ENCODE measurements around the gene CFAP77. TPM values are rescaled to one million over a fixed set of nuclear protein-coding genes. Genes with fewer than 3 reads are reported as not detected.
A peak's percentile ranks its signal among the peaks of the same experiment; 100 is the strongest.

Gene CFAP77
- total RNA-seq, 3 donors from 2014 or later: not detected

DNA sequence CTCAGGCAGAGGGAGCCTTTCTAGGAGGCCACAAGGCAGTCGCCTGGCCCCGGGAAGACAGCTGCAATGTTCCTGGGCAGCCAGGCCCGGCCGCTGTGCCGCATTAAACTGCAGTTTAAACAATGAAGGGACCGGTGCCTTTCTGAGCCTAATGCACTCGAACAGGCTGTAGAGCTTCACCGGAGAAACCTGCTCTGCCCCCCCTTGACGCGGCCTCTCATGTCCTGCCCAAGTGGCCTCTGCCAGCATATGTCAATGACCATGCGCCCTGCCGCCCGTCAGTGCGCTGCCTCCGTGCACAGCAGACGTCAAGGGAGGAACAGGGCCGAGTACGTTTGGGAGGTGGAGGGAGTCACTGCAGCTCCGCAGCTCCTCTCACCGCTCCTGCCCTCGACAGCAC, 133.9 kb downstream of the CFAP77 start:
- Histone ChIP-seq H3K4me1 (no peaks in the 10 kb centered on the region), H3K36me3 (no peaks in the 10 kb centered on the region), H3K27me3 (peaks cover 0 to 3% of the 10 kb centered on the region in 2 donors), H3K27ac (no peak overlapping the region), H3K9me3 (no peaks in the 10 kb centered on the region), H3K4me3 (no peak overlapping the region)
- intact Hi-C loops (cut with DNase I; ENCODE audit: low total_unique reads): no loop called here
- DNase-seq (ENCODE audit: low spot score in 2 of 2): no peak
- TF ChIP-seq POLR2A (IDR thresholded peaks at IDR 0.05): no peak
- no peak for TF ChIP-seq POLR2AphosphoS5 (IDR thresholded peaks at IDR 0.05)
- TF ChIP-seq, protein P1, sequence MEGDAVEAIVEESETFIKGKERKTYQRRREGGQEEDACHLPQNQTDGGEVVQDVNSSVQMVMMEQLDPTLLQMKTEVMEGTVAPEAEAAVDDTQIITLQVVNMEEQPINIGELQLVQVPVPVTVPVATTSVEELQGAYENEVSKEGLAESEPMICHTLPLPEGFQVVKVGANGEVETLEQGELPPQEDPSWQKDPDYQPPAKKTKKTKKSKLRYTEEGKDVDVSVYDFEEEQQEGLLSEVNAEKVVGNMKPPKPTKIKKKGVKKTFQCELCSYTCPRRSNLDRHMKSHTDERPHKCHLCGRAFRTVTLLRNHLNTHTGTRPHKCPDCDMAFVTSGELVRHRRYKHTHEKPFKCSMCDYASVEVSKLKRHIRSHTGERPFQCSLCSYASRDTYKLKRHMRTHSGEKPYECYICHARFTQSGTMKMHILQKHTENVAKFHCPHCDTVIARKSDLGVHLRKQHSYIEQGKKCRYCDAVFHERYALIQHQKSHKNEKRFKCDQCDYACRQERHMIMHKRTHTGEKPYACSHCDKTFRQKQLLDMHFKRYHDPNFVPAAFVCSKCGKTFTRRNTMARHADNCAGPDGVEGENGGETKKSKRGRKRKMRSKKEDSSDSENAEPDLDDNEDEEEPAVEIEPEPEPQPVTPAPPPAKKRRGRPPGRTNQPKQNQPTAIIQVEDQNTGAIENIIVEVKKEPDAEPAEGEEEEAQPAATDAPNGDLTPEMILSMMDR (IDR thresholded peaks at IDR 0.05): no peak

DNA sequence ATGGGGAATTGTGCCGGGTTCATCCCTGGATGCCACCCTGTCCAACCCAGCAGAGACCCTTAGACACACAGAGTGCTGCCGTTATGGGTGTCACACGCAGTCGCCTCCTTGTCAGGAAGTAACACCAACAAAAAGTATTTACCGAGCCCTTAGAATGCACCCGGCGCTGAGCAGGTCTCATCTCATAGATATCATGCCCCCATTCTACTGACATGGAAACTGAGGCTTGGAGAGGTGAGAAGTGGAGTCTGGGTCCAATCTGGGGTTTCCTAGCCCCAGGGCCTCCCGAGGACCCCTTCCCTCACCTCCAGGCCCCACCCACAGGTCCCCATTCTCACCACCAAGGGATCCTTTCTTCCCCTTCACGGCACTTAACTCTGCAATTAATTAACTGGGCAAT, 135.6 kb downstream of the CFAP77 start:
- Histone ChIP-seq H3K4me3 (no peak overlapping the region), H3K27ac (no peak overlapping the region), H3K27me3 (peaks cover 0 to 3% of the 10 kb centered on the region in 2 donors), H3K36me3 (no peaks in the 10 kb centered on the region), H3K4me1 (no peaks in the 10 kb centered on the region), H3K9me3 (no peaks in the 10 kb centered on the region)
- no peak for DNase-seq (ENCODE audit: low spot score in 2 of 2)
- intact Hi-C loops (cut with DNase I; ENCODE audit: low total_unique reads): no loop called here
- TF ChIP-seq, protein P1 (IDR thresholded peaks at IDR 0.05): no peak
- no peak for TF ChIP-seq POLR2A (IDR thresholded peaks at IDR 0.05)
- TF ChIP-seq POLR2AphosphoS5 (IDR thresholded peaks at IDR 0.05): no peak

DNA sequence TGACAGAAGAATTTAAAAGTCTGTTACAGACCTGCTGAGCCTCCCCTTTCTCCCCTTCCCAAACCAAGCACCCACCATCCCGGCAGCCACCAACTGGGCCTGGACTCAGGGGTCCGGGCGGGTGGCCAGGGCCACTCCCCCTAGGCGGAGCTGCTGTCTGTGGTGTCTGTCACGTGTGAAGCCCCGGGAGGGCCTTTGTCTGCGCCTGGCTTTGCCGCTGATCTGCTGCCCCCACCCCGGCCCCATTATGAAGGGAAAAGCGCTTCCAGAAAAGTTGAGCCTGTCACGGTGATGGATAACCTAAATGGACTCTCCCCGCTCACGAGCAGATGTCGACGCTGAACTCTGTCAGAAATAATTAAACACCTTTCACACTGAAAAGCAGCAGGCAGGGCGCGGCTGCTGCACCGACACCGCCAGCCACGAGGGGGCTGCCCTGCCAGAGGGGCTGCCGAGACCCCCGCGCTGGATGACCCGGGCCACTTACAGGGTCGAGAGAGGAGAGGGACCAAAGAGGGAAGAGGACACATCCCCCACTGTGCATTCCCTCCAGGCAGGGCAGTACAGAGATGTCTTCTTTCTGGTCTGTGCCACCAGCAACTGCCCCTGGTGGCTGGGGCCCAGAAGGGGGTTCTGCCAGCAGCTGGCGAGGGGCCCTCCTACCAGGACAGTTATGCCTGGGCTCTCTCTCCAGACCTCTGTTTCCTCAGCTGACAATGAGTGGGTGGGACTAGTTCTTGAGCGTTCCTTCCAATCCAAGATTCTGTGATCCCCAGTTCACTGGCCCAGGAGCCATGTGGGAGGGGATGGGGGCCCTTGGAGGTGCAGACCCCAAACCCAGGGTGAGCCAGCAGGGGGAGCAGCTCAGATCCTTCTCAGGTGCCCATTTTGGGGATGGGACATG, 136.4 kb downstream of the CFAP77 start:
- intact Hi-C loops (cut with DNase I; ENCODE audit: low total_unique reads): no loop called here
- peaks cover 0 to 3% of the 10 kb centered on the region in 2 donors for H3K27me3 ChIP-seq
- no peak for DNase-seq (ENCODE audit: low spot score in 2 of 2)
- no peak overlapping the region for H3K27ac ChIP-seq
- peak overlapping the region in 2 of 3 donors; percentile 2 to 31 for H3K4me3 ChIP-seq
- TF ChIP-seq POLR2A (IDR thresholded peaks at IDR 0.05): no peak
- no peak for TF ChIP-seq POLR2AphosphoS5 (IDR thresholded peaks at IDR 0.05)
- TF ChIP-seq, protein P1 (IDR thresholded peaks at IDR 0.05): peak in 1 of 3 donors; percentile 14
- no peaks in the 10 kb centered on the region for H3K36me3 ChIP-seq
- no peaks in the 10 kb centered on the region for H3K4me1 ChIP-seq
- H3K9me3 ChIP-seq: no peaks in the 10 kb centered on the region

DNA sequence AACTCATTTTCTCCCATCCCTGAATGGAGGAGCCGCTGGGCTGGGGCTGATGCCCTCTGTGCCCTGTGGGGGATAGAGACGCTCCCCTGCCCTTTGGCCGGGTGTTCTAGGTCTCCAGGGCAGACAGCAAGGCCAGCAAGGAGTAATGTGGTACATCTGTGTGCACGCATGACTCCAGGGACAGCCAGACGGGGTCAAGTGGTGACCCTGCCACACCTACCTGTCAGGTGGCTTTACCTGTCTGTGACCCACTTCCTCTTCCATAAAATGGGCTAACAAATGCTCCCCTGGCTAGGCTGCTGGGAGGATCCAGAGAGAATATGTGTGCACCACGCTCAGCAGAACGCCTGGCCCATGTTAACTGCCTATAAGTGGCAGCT, 137.0 kb downstream of the CFAP77 start:
- no peak for TF ChIP-seq POLR2AphosphoS5 (IDR thresholded peaks at IDR 0.05)
- TF ChIP-seq, protein P1 (IDR thresholded peaks at IDR 0.05): no peak
- TF ChIP-seq POLR2A (IDR thresholded peaks at IDR 0.05): no peak
- Histone ChIP-seq H3K4me1 (no peaks in the 10 kb centered on the region), H3K4me3 (no peak overlapping the region), H3K9me3 (no peaks in the 10 kb centered on the region), H3K27ac (no peak overlapping the region), H3K27me3 (peaks cover 0 to 3% of the 10 kb centered on the region in 2 donors), H3K36me3 (no peaks in the 10 kb centered on the region)
- intact Hi-C loops (cut with DNase I; ENCODE audit: low total_unique reads): no loop called here
- DNase-seq (ENCODE audit: low spot score in 2 of 2): no peak

DNA sequence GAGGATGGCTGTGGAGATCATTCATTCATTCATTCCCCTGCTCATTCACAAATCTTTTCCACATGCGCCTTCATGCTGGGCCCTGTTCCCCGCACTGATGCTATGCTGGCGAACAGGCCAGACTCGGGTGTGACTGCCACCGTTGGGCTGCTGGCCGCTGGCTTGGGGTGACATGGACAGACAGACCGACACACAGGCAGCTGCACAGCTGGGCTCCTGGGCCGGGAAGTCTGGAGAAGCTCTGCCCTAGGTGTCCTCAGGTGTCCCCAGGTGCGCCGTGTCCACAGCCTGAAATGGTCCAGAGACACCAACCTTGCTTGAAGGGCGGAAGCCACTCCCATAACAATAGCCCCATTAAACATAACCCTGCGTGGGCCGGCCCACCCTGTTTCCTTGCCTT, 137.4 kb downstream of the CFAP77 start:
- H3K36me3 ChIP-seq: no peaks in the 10 kb centered on the region
- TF ChIP-seq POLR2AphosphoS5 (IDR thresholded peaks at IDR 0.05) (no peak), POLR2A (IDR thresholded peaks at IDR 0.05) (no peak)
- TF ChIP-seq, protein P1 (IDR thresholded peaks at IDR 0.05): no peak
- intact Hi-C loops (cut with DNase I; ENCODE audit: low total_unique reads): no loop called here
- no peaks in the 10 kb centered on the region for H3K4me1 ChIP-seq
- H3K27me3 ChIP-seq: peaks cover 0 to 3% of the 10 kb centered on the region in 2 donors
- H3K4me3 ChIP-seq: no peak overlapping the region
- H3K27ac ChIP-seq: no peak overlapping the region
- DNase-seq (ENCODE audit: low spot score in 2 of 2): no peak
- H3K9me3 ChIP-seq: no peaks in the 10 kb centered on the region

Measured in breast epithelium (tissue), 4 donors.